Fibroblast of lung (primary cell): ENCODE measurements around the gene FNIP1. TPM values are rescaled to one million over a fixed set of nuclear protein-coding genes. Genes with fewer than 3 reads are reported as not detected.
A peak's percentile ranks its signal among the peaks of the same experiment; 100 is the strongest.

Experiments
- DNase-seq, 2 donors: peaks; one replicate each; pipeline versions ENCODE4 v3.0.0 to v3.0.0-alpha.2; 2010; ENCODE audit warnings: low read depth in 2 of 2
- H2AFZ ChIP-seq: 2 replicates; pipeline ENCODE4 v1.5.1; 2012; ENCODE audit warnings: low read length, control low read depth, inconsistent platforms
- H3K27ac ChIP-seq: 2 replicates; pipeline ENCODE4 v1.5.1; 2011; ENCODE audit warnings: low read length, control low read depth; ENCODE audit not compliant: insufficient read depth
- H3K27me3 ChIP-seq: 2 replicates; pipeline ENCODE4 v1.5.1; 2011; ENCODE audit warnings: mild to moderate bottlenecking, low read length; ENCODE audit not compliant: control insufficient read depth, insufficient read depth
- H3K36me3 ChIP-seq: 2 replicates; pipeline ENCODE4 v1.5.1; 2011; ENCODE audit warnings: low read length; ENCODE audit not compliant: control insufficient read depth, insufficient read depth
- H3K4me1 ChIP-seq: 2 replicates; pipeline ENCODE4 v1.5.1; 2011; ENCODE audit warnings: low read length; ENCODE audit not compliant: control insufficient read depth, insufficient read depth; ENCODE audit errors: extremely low read depth
- H3K4me2 ChIP-seq: 2 replicates; pipeline ENCODE4 v1.5.1; 2011; ENCODE audit warnings: low read length, control low read depth; ENCODE audit not compliant: insufficient read depth; ENCODE audit errors: extremely low read depth
- H3K4me3 ChIP-seq, 4 experiments: fragments of 200-600 bp in 1 of 4; sonication (generic) in 1 of 4; replicated peaks in 1 of 4; 2 replicates each; pipeline ENCODE4 v1.5.1; 2011 to 2016; ENCODE audit warnings: low read length in 4 of 4, low read depth in 3 of 4, mild to moderate bottlenecking in 3 of 4, control low read depth in 2 of 4, inconsistent platforms in 1 of 4, mixed read lengths in 1 of 4; ENCODE audit not compliant: insufficient read depth in 1 of 4; ENCODE audit errors: control extremely low read depth in 1 of 4
- H3K79me2 ChIP-seq: 2 replicates; pipeline ENCODE4 v1.5.1; 2012; ENCODE audit warnings: mild to moderate bottlenecking, low read length, inconsistent platforms; ENCODE audit not compliant: control insufficient read depth, insufficient read depth
- H3K9ac ChIP-seq: 2 replicates; pipeline ENCODE4 v1.5.1; 2011; ENCODE audit warnings: mild to moderate bottlenecking, low read length, control low read depth; ENCODE audit not compliant: insufficient read depth
- H3K9me3 ChIP-seq: 2 replicates; pipeline ENCODE4 v1.5.1; 2012; ENCODE audit warnings: low read depth, low read length; ENCODE audit not compliant: control insufficient read depth, insufficient read depth
- H4K20me1 ChIP-seq: 2 replicates; pipeline ENCODE4 v1.5.1; 2011; ENCODE audit warnings: low read length; ENCODE audit not compliant: control insufficient read depth, insufficient read depth; ENCODE audit errors: extremely low read depth
- EZH2 ChIP-seq: IDR thresholded peaks from 2 replicates; pipeline ENCODE4 v1.5.1; 2012; ENCODE audit warnings: low read length, control low read depth, mild to moderate bottlenecking; ENCODE audit errors: missing control alignments
- polyA plus RNA-seq, 2 donors: library from polyadenylated mRNA; depleted of rRNA in 1 of 2; stranded (reverse) in 1 of 2; unstranded in 1 of 2; fragments of >200 nt; gene quantifications; 2 replicates each; pipeline ENCODE4 v1.2.1, GENCODE V29; 2011 to 2012; ENCODE audit warnings: missing spikeins in 1 of 2
- total RNA-seq: library from RNA; depleted of rRNA; stranded (reverse); fragments of >200 nt; gene quantifications from 2 replicates; pipeline ENCODE4 v1.2.1, GENCODE V29; 2014
- TF ChIP-seq, protein P1 (sequence below), 2 donors: IDR thresholded peaks in 1 of 2; conservative IDR thresholded peaks in 1 of 2; 1 replicate in 1 of 2; 2 replicates in 1 of 2; pipeline ENCODE4 v1.5.1; 2011 to 2012; ENCODE audit warnings: low read length in 2 of 2, control low read depth in 1 of 2, inconsistent platforms in 1 of 2, low read depth in 1 of 2, mild to moderate bottlenecking in 1 of 2

The FNIP1 gene
- total and polyA plus RNA-seq, 2 donors (not counting 1 experiment from before 2014, with no cell fraction given): 36.4 to 97.8 TPM

DNA sequence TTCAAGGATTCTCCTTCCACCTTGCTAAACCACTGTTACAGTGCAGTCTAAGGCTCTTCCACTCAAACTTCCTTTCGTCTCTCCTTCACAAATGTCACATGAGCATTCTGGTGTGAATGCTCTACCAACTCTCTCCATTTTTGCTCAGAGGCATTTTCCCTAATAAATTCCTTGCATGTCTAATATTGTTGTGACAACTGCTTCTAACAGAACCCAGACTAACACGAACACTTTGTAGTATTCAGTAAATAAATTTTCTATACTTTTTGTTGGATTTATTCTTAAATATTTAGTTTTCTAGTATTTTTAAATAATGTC is 185.8 kb downstream of the FNIP1 start:
- Histone ChIP-seq H3K4me3 (no peak overlapping the region), H3K79me2 (peaks cover 76% of the 10 kb centered on the region), H4K20me1 (no peaks in the 10 kb centered on the region), H3K4me1 (peaks cover 5% of the 10 kb centered on the region), H3K9ac (no peak overlapping the region), H2AFZ (no peak overlapping the region), H3K4me2 (no peak overlapping the region), H3K36me3 (no peaks in the 10 kb centered on the region), H3K27me3 (no peaks in the 10 kb centered on the region), H3K9me3 (no peaks in the 10 kb centered on the region), H3K27ac (peak overlapping the region; percentile 6)
- DNase-seq: no peak
- TF ChIP-seq EZH2: no peak
- TF ChIP-seq, protein P1, sequence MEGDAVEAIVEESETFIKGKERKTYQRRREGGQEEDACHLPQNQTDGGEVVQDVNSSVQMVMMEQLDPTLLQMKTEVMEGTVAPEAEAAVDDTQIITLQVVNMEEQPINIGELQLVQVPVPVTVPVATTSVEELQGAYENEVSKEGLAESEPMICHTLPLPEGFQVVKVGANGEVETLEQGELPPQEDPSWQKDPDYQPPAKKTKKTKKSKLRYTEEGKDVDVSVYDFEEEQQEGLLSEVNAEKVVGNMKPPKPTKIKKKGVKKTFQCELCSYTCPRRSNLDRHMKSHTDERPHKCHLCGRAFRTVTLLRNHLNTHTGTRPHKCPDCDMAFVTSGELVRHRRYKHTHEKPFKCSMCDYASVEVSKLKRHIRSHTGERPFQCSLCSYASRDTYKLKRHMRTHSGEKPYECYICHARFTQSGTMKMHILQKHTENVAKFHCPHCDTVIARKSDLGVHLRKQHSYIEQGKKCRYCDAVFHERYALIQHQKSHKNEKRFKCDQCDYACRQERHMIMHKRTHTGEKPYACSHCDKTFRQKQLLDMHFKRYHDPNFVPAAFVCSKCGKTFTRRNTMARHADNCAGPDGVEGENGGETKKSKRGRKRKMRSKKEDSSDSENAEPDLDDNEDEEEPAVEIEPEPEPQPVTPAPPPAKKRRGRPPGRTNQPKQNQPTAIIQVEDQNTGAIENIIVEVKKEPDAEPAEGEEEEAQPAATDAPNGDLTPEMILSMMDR (conservative IDR thresholded peaks at IDR 0.05 in 1 of 2, IDR thresholded peaks at IDR 0.05 in 1 of 2; ENCODE audit: low read depth in 1 of 2, low read length in 2 of 2): no peak

DNA sequence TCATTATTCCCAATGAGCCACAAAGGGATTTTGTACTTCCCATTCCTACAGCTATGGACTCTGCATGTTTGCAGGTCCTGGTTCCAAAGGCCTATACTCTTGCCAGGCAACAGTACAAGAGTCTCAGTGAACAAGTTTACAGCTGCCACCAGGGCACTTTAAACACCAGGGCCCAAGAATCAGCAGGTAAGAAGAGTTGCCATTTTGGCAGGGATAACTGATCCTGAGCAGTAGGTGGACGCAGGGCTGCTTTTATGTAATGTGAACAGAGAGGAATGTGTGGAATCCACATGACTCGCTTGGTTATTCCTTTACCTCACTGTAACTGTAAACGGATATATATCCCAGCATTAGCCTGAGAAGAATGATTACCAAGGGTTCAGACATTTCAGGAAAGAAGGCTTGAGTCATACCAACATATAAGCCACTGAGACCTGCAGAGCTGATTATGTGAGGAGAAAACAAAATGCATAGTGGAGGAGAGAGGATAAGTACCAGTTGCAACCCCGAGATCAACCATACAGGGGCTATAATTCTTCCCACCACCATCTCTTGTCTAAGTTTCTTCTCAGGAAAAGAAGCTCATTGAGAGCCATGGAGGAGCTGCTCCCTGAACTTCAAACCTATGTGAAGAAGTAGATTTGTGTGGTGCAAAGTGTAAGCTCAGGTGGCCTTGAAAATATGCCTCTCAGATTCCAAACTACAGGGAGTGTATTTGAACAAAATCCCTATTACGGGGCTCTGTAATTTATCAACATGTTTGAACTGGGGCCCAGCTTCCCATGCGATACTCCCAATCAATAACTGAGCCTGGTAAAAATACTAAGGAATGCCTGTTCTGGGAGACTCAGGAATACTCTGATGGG is 186.4 kb downstream of the FNIP1 start:
- H3K4me3 ChIP-seq: no peak overlapping the region
- H2AFZ ChIP-seq: no peak overlapping the region
- peak overlapping the region; percentile 6 for H3K27ac ChIP-seq
- H3K4me2 ChIP-seq: peak overlapping the region; percentile 17
- H3K79me2 ChIP-seq: peaks cover 75% of the 10 kb centered on the region
- DNase-seq: peak; percentile 33 to 96
- H3K4me1 ChIP-seq: peaks cover 5% of the 10 kb centered on the region
- no peak for TF ChIP-seq EZH2
- TF ChIP-seq, protein P1 (conservative IDR thresholded peaks at IDR 0.05 in 1 of 2, IDR thresholded peaks at IDR 0.05 in 1 of 2; ENCODE audit: low read depth in 1 of 2, low read length in 2 of 2): no peak
- H3K9ac ChIP-seq: no peak overlapping the region
- no peaks in the 10 kb centered on the region for H3K27me3 ChIP-seq
- no peaks in the 10 kb centered on the region for H4K20me1 ChIP-seq
- no peaks in the 10 kb centered on the region for H3K9me3 ChIP-seq
- no peaks in the 10 kb centered on the region for H3K36me3 ChIP-seq

DNA sequence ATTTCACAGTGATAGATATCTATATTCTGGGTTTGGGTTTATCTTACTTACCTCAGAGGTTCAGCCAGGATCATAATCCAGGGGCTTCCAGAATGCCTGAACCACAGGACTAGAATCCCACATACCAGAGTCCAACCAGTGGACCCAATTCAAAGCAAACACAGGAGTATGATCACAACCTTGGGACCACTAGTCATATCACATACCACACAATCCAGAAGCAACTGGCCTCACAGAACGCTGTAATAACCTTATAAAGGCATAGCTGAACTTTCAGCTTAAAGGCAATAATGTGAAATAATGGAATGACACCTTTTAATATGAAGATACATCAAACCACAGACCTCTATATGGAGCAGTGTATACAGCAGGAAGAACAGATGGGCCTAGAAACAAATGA is 187.0 kb downstream of the FNIP1 start:
- H3K79me2 ChIP-seq: peaks cover 73% of the 10 kb centered on the region

More for the DNA sequence above, 187.0 kb downstream of the FNIP1 start:
- Histone ChIP-seq H3K27ac (peak overlapping the region; percentile 1), H3K4me2 (no peak overlapping the region), H2AFZ (no peak overlapping the region), H4K20me1 (no peaks in the 10 kb centered on the region), H3K27me3 (no peaks in the 10 kb centered on the region), H3K4me1 (peaks cover 5% of the 10 kb centered on the region), H3K9ac (no peak overlapping the region), H3K36me3 (no peaks in the 10 kb centered on the region), H3K9me3 (no peaks in the 10 kb centered on the region), H3K4me3 (no peak overlapping the region)
- TF ChIP-seq, protein P1 (conservative IDR thresholded peaks at IDR 0.05 in 1 of 2, IDR thresholded peaks at IDR 0.05 in 1 of 2; ENCODE audit: low read depth in 1 of 2, low read length in 2 of 2): no peak
- no peak for TF ChIP-seq EZH2
- DNase-seq: peak in 1 of 2 donors; percentile 86
